Activated T-helper 1 cell treated with anti-CD3 and anti-CD28 coated beads, Interleukin-12 subunit alpha, Interleukin-12 subunit beta, Interleukin-2, Interleukin-4 antibody, amounts not matched to agents 30 ng/mL and 10 ng/mL and 1 ng/mL, durations not matched to agents 14 hours and 24 hours and 36 hours (primary cell): ENCODE results near the gene SERPINF2. TPM values are rescaled to one million over a fixed set of nuclear protein-coding genes. Genes with fewer than 3 reads are reported as not detected.

Experiments used
- DNase-seq: peaks from one replicate; pipeline ENCODE4 v3.0.0; 2021; ENCODE audit warnings: low spot score
- H3K27ac Mint-ChIP-seq: one replicate; pipeline ENCODE4 v1.8.0; 2021; ENCODE audit warnings: mild to moderate bottlenecking, mixed read lengths
- H3K27me3 Mint-ChIP-seq: one replicate; pipeline ENCODE4 v1.8.0; 2022; ENCODE audit warnings: mild to moderate bottlenecking, moderate library complexity, mixed read lengths; ENCODE audit not compliant: insufficient read depth
- H3K36me3 Mint-ChIP-seq: one replicate; pipeline ENCODE4 v1.8.0; 2021; ENCODE audit warnings: low read depth, mixed read lengths
- H3K4me1 Mint-ChIP-seq: one replicate; pipeline ENCODE4 v1.8.0; 2021; ENCODE audit warnings: low read depth, mixed read lengths
- H3K4me3 Mint-ChIP-seq: one replicate; pipeline ENCODE4 v1.8.0; 2021; ENCODE audit warnings: mild to moderate bottlenecking, moderate library complexity, mixed read lengths
- H3K9me3 Mint-ChIP-seq: one replicate; pipeline ENCODE4 v1.8.0; 2021; ENCODE audit warnings: mixed read lengths
- intact Hi-C: fragments of 100-400 bp; cut with micrococcal nuclease; formaldehyde crosslinking; loops from one replicate; pipeline ENCODE4 v1.15.1; 2024
- total RNA-seq: library from RNA; stranded (reverse); gene quantifications from 2 replicates; pipeline ENCODE4 v1.2.3, GENCODE V29; 2022

SERPINF2 gene
- total RNA-seq, 1 donor from 2014 or later: 0.41 TPM

DNA sequence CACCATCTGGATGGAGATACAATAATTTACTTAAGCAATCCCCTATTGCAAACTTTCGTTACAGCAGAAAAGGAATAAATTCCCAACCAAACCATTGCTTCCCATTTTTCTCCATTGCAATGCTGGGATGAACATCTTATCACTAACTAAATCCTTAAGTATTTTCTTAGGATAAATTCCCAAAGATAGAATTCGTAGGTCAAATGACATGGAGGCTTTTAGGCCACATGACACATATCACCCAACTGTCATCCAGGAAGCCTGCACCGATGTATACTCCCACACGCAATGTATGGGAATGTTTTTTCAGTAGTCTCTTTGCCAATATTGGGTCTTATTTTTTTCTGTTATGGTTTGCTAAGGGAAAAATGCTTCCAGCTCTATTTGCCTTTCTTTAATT is 30.9 kb upstream of the SERPINF2 start:
- intact Hi-C loops: no loop called here
- Mint-ChIP-seq H3K36me3 (peaks cover 19% of the 10 kb centered on the region), H3K9me3 (no peaks in the 10 kb centered on the region), H3K27ac (no peak overlapping the region), H3K4me1 (peaks cover 14% of the 10 kb centered on the region), H3K4me3 (no peak overlapping the region), H3K27me3 (peaks cover 9% of the 10 kb centered on the region)
- DNase-seq: no peak

- Mint-ChIP-seq H3K4me3 (peak overlapping the region; percentile 39), H3K36me3 (peaks cover 19% of the 10 kb centered on the region), H3K9me3 (no peaks in the 10 kb centered on the region), H3K27ac (no peak overlapping the region), H3K27me3 (peaks cover 9% of the 10 kb centered on the region), H3K4me1 (peaks cover 15% of the 10 kb centered on the region)
- no peak for DNase-seq
- intact Hi-C loops: no loop called here
Observed at GRCh38 chr17:1712271-1712670, 30.4 kb upstream of the SERPINF2 start.

DNA sequence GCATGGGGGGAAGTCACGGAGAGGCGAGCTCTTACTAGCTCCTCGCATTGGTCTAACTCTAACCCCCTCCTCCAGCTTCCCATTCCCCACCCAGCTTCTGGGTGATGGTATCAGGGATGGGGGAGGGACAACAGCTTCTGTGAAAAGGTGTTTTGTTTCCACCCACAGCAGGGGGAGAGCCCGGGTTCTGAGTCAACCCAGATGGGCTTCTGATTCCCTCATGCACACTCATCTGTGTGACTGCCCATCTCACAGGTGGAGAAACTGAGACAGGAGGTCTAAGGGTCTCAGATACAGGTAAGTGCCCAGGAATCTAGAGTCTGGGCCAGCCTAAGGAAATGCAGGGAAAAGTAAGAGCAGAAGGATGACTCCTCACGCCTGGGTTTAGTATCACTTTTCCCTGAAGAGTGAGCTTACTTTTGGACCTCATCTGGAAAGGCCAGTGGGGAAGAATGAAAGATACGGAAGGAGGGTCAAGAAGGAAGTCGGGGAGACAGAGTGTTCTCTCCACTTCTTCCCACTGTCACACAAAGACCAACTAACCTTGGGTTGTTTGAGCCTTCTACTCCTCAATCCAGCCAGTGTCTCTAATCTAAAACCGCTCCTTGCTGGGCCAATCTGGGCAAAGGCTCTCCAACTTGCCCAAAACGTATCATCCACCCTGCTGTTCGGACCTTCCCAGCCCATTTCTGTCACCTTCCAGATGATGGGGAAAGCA is 29.4 kb upstream of the SERPINF2 start:
- Mint-ChIP-seq H3K9me3 (no peaks in the 10 kb centered on the region), H3K27me3 (peaks cover 9% of the 10 kb centered on the region), H3K4me3 (peak overlapping the region; percentile 68), H3K27ac (no peak overlapping the region), H3K36me3 (peaks cover 19% of the 10 kb centered on the region), H3K4me1 (peaks cover 18% of the 10 kb centered on the region)
- DNase-seq: no peak
- intact Hi-C loops: no loop called here

DNA sequence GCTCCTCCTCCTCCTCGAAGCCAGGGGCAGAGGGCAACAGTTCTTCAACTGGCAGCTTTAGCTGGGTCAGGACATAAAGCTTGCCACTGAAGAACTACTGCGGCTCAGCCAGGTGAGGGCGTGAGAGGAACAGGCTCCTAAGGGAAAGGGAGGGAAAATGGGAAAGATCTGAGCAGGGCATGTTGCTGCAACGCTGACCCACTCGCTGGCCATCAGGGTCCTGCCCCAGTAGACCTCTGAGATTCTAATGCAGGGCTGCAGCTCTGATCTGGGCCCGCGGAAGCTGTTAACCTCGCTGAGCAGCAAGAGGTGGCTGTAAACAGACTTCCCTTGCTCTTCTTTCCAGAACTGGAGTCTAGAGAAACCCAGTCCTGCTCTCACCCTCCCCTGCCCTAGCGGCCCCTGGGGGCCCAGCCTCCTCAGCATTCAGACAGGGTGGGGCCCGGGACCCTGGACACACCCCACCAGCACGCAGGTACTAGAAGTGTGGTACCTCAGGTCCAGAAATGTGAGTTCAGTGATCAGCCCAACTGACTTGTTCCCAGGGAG is 28.7 kb upstream of the SERPINF2 start:
- Mint-ChIP-seq H3K36me3 (peaks cover 19% of the 10 kb centered on the region), H3K4me3 (peak overlapping the region; percentile 78), H3K4me1 (peaks cover 20% of the 10 kb centered on the region), H3K9me3 (no peaks in the 10 kb centered on the region), H3K27ac (no peak overlapping the region), H3K27me3 (peaks cover 7% of the 10 kb centered on the region)
- DNase-seq: no peak
- intact Hi-C loops: no loop called here

DNA sequence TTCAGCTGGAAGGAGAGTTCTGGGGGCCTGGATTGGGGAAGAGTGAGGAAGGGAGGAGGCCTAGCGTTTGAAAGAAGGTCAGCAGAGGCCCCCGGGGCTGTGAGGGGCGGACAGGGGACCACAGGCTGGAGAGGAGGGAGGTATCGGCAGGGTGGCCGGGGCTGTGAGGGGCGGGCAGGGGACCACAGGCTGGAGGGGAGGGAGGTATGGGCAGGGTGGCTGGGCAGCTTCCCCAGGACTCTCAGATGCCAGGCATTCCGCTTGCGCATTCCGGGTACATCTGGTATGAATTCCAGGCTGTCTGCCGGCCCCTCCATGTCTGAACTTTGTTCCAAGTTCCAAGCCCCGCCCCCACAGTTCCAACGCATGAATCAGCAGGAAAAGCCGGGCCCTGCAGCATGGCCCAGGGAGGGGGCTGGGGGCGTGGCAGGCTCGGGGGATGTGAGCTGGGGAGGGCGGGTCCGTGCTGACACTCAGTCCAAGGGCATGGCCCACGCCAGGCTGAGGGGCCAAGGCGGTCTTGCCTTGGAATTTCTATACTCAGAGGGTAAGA is 28.2 kb upstream of the SERPINF2 start:
- H3K36me3 Mint-ChIP-seq: peaks cover 19% of the 10 kb centered on the region
- peaks cover 6% of the 10 kb centered on the region for H3K27me3 Mint-ChIP-seq
- H3K27ac Mint-ChIP-seq: no peak overlapping the region
- peak overlapping the region; percentile 83 for H3K4me3 Mint-ChIP-seq
- peaks cover 20% of the 10 kb centered on the region for H3K4me1 Mint-ChIP-seq
- no peaks in the 10 kb centered on the region for H3K9me3 Mint-ChIP-seq
- intact Hi-C loops: no loop called here
- DNase-seq: no peak

DNA sequence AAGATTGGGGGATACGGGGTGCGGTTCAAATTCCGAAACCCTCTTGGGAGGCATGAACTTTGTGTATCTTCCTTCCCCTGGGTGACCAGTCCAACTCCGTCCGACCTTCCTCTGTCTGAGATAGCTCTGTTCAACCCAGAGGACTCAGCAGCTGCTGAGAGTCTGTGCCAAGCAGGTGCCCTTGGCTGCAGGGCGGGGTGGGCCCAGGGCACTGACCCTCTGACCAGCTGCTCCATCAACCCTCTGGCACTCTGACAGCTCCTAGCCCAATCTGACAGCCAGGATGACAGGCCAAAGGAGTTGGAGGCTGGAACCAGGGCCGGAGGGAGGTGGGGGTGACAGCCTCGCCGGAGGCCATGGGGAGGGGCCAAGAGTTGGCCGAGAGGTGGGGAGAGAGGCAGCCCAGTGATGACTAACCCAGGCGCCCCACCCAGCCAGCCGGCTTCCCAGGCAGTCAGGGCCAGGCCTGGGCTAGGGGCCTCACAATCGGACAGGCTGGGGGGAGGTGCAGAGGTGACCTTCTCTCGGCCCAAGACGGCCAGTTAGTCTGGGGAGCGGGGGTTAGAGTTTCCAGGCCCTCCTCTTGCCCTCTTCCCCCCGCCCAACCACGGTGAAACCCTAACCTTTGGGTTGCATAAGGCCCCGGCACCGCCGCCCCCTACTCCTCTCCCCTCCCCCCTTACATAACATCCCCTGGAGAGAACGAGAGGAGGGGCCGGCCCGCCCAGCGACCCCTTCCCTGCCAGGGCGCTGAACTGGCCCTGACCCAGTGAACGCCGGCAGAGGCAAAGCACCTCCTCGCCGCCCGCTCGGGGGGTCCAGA is 27.5 kb upstream of the SERPINF2 start:
- peaks cover 6% of the 10 kb centered on the region for H3K27me3 Mint-ChIP-seq
- peak overlapping the region; percentile 83 for H3K4me3 Mint-ChIP-seq
- peak; percentile 34 for DNase-seq
- peaks cover 19% of the 10 kb centered on the region for H3K36me3 Mint-ChIP-seq
- intact Hi-C loops: loop anchor here (5.0 kb wide), 2 partner anchors 48 to 258 kb away; partner anchors contain the start of gene CRK
- H3K4me1 Mint-ChIP-seq: peaks cover 20% of the 10 kb centered on the region
- H3K9me3 Mint-ChIP-seq: no peaks in the 10 kb centered on the region
- no peak overlapping the region for H3K27ac Mint-ChIP-seq

- Mint-ChIP-seq H3K4me1 (peaks cover 22% of the 10 kb centered on the region), H3K36me3 (peaks cover 19% of the 10 kb centered on the region)
Observed at GRCh38 chr17:1715803-1716075, 26.9 kb upstream of the SERPINF2 start.

GRCh38 chr17:1716076-1716911 is 26.4 kb upstream of the SERPINF2 start:
- DNase-seq: peak; percentile 100
- no peaks in the 10 kb centered on the region for H3K9me3 Mint-ChIP-seq
- H3K4me3 Mint-ChIP-seq: peak overlapping the region; percentile 97
- intact Hi-C loops: loop anchor here (1.0 to 5.0 kb wide), 8 partner anchors 8 to 685 kb away; partner anchors contain the start of genes CRK, MNT, PITPNA and PRPF8
- H3K36me3 Mint-ChIP-seq: peaks cover 19% of the 10 kb centered on the region
- peak overlapping the region; percentile 98 for H3K27ac Mint-ChIP-seq
- peaks cover 4% of the 10 kb centered on the region for H3K27me3 Mint-ChIP-seq
- H3K4me1 Mint-ChIP-seq: peaks cover 26% of the 10 kb centered on the region

More at GRCh38 chr17:1715803-1716075, 26.9 kb upstream of the SERPINF2 start:
- intact Hi-C loops: loop anchor here (1.0 to 5.0 kb wide), 8 partner anchors 9 to 685 kb away; partner anchors contain the start of genes CRK, MNT, PITPNA and PRPF8
- Mint-ChIP-seq H3K27ac (peak overlapping the region; percentile 73), H3K4me3 (peak overlapping the region; percentile 97), H3K27me3 (peaks cover 6% of the 10 kb centered on the region), H3K9me3 (no peaks in the 10 kb centered on the region)
- DNase-seq: no peak

DNA sequence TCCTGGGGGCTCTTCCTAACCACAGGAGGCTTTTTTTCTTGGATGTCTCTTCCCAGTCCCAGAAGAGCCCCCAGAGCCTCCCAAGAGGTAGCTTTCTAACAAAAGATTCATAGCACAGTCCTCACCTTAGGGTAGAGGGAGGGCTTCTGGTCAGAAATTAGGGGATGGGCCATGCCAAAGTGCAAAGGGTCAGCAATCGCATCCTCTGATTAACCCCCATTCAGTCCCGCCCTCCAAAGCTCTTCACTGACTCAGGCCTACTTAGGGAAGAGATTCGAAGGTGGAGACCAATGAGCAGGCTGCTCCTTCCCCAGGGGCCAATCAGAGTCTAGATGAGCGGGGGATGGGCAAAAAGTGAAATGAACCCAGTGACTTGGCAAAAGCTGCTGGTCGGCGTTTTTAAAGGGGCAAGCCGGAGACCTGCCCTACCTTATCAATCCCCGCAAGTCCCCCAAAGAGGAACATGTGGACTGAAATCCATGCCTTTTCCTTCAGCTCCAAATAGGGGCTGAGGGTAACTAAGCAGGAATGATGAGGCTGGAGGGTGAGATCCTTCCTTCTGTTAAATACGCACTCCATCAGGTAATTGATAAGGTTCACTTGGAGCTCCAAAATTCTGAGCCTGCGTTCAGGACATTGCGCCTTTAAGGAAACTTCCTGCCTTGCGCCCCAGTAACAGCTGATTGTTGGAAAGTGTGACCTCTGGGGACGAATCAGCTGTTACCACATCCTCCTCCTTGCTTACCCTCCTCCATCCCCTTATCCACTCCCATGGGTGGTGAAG is 25.6 kb upstream of the SERPINF2 start:
- no peaks in the 10 kb centered on the region for H3K9me3 Mint-ChIP-seq
- H3K4me3 Mint-ChIP-seq: peak overlapping the region; percentile 97
- peak overlapping the region; percentile 98 for H3K27ac Mint-ChIP-seq
- peaks cover 26% of the 10 kb centered on the region for H3K4me1 Mint-ChIP-seq
- intact Hi-C loops: loop anchor here (1.0 to 5.0 kb wide), 13 partner anchors 7 to 684 kb away; partner anchors contain the start of genes CRK, DPH1, MNT and PITPNA
- peaks cover 14% of the 10 kb centered on the region for H3K36me3 Mint-ChIP-seq
- peak; percentile 90 for DNase-seq
- peaks cover 3% of the 10 kb centered on the region for H3K27me3 Mint-ChIP-seq

- H3K9me3 Mint-ChIP-seq: no peaks in the 10 kb centered on the region
Observed at GRCh38 chr17:1718362-1719165, 24.1 kb upstream of the SERPINF2 start.

GRCh38 chr17:1720856-1721386 is 21.8 kb upstream of the SERPINF2 start:
- no peaks in the 10 kb centered on the region for H3K9me3 Mint-ChIP-seq
- no peak overlapping the region for H3K4me3 Mint-ChIP-seq
- peak; percentile 55 for DNase-seq
- peaks cover 33% of the 10 kb centered on the region for H3K4me1 Mint-ChIP-seq
- intact Hi-C loops: loop anchor here (1.0 to 5.0 kb wide), 2 partner anchors 41 to 63 kb away; partner anchors contain the start of gene SERPINF1
- H3K27me3 Mint-ChIP-seq: no peaks in the 10 kb centered on the region
- peak overlapping the region; percentile 52 for H3K27ac Mint-ChIP-seq
- H3K36me3 Mint-ChIP-seq: peaks cover 4% of the 10 kb centered on the region

More at GRCh38 chr17:1718362-1719165, 24.1 kb upstream of the SERPINF2 start:
- Mint-ChIP-seq H3K27me3 (no peaks in the 10 kb centered on the region), H3K4me1 (peaks cover 34% of the 10 kb centered on the region), H3K27ac (peak overlapping the region; percentile 98), H3K36me3 (peaks cover 3% of the 10 kb centered on the region), H3K4me3 (peak overlapping the region; percentile 97)
- no peak for DNase-seq
- intact Hi-C loops: loop anchor here (5.0 kb wide), 2 partner anchors 51 to 261 kb away; partner anchors contain the start of gene CRK
